Spinal cord (tissue), 10 donors: ENCODE results near the gene OR12D2. TPM values are rescaled to one million over a fixed set of nuclear protein-coding genes. Genes with fewer than 3 reads are reported as not detected.
"Not testable (repeated sequence)": the region's sequence is repeated elsewhere in the genome, so short reads cannot be mapped to it uniquely, and the experiment has no call there.

Experiments used
- DNase-seq, 6 donors: peaks; one replicate each; pipeline versions ENCODE4 v3.0.0 to v3.0.0-alpha.2; 2013 to 2015; ENCODE audit warnings: low spot score in 6 of 6, low read depth in 4 of 6
- H3K27ac ChIP-seq: one replicate; pipeline ENCODE4 v1.5.1; 2013; ENCODE audit warnings: low read depth, low read length, control low read depth
- H3K27me3 ChIP-seq: one replicate; pipeline ENCODE4 v1.6.1; 2013; ENCODE audit warnings: low read length; ENCODE audit not compliant: control insufficient read depth, insufficient read depth
- H3K36me3 ChIP-seq: one replicate; pipeline ENCODE4 v1.6.1; 2013; ENCODE audit warnings: low read length; ENCODE audit not compliant: control insufficient read depth, insufficient read depth
- H3K4me1 ChIP-seq: one replicate; pipeline ENCODE4 v1.6.1; 2013; ENCODE audit warnings: low read length; ENCODE audit not compliant: control insufficient read depth, insufficient read depth
- H3K4me3 ChIP-seq: one replicate; pipeline ENCODE4 v1.5.1; 2013; ENCODE audit warnings: low read depth, low read length, control low read depth
- H3K9me3 ChIP-seq: one replicate; pipeline ENCODE4 v1.6.1; 2013; ENCODE audit warnings: low read length; ENCODE audit not compliant: control insufficient read depth, insufficient read depth
- WGBS: methylation state at CpG from one replicate; pipeline ENCODE4 v1.1.5; 2013; ENCODE audit warnings: missing lambda C conversion rate; ENCODE audit not compliant: insufficient coverage; 5-methylcytosine and 5-hydroxymethylcytosine counted together
- long read RNA-seq, 4 donors: transcript quantifications; one replicate each; lab custom pipeline, GENCODE V29; 2026
- polyA plus RNA-seq, 2 donors: library from polyadenylated mRNA; unstranded; fragments of 120-200 nt; gene quantifications; one replicate each; pipeline ENCODE4 v1.2.1, GENCODE V29; 2013; ENCODE audit not compliant: insufficient read length in 2 of 2
- total RNA-seq, 2 donors: library from RNA; depleted of rRNA in 1 of 2; stranded (reverse); fragments of 120-200 nt in 1 of 2; fragments of >200 nt in 1 of 2; gene quantifications; one replicate each; pipeline versions ENCODE4 v1.2.3 to v1.2.4, GENCODE V29; 2013 to 2014
- donor health status: healthy.

Gene OR12D2
- total RNA-seq, result under 1 TPM in 1 of 2 donors, not detected in 1; 0.22 TPM
- polyA plus RNA-seq, result not detected
- long read RNA-seq, donor 1, result 0 reads
- long read RNA-seq, donor 2, result 0 reads
- long read RNA-seq, donor 3, result 0 reads
- long read RNA-seq, donor 4, result 0 reads

DNA sequence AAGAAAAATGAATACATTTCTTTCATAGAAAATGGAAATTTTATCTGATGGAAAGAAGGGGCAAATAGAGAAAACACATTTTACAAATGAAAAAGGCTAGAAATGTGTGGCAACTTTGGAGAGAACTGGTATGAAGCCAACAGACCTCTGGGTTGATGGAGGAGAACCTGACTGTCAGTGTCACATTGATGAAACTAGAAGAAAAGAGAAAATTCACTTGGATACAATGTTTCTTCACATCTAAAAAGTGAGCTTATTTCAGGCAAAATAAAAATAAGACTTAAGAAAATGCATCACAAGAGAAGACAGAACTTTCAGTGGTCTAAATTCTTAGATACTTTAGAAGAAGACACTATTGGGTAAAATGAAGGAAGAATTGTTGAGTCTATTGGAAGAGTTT lies at the start of gene OR12D2:
OR12D2 (plus strand) TSS at position 301 of the 400 bp plus-strand sequence. CDS start 1,069 bp downstream, outside the sequence.
- no peaks in the 10 kb centered on the region for H3K9me3 ChIP-seq
- no peaks in the 10 kb centered on the region for H3K27me3 ChIP-seq
- DNase-seq, result no peak
- H3K27ac ChIP-seq, result no peak within 1 kb of the TSS
- no peaks in the 10 kb centered on the region for H3K36me3 ChIP-seq
- H3K4me3 ChIP-seq, result no peak within 1 kb of the TSS
- no peaks in the 10 kb centered on the region for H3K4me1 ChIP-seq

- H3K9me3 ChIP-seq, H3K4me3 ChIP-seq, H3K27me3 ChIP-seq, DNase-seq, H3K27ac ChIP-seq, H3K36me3 ChIP-seq, H3K4me1 ChIP-seq: not testable (repeated sequence)
- WGBS, result no CpG with 5 or more reads among the region's 3 CpGs
Observed at GRCh38 chr6:29349348-29349747, 46.1 kb upstream of the OR12D2 start.

- Histone ChIP-seq H3K4me3 (no peak overlapping the region), H3K4me1 (no peaks in the 10 kb centered on the region), H3K9me3 (peaks cover 1% of the 10 kb centered on the region), H3K27ac (no peak overlapping the region), H3K36me3 (no peaks in the 10 kb centered on the region), H3K27me3 (no peaks in the 10 kb centered on the region)
- no peak for DNase-seq
Observed at GRCh38 chr6:29354980-29355379, 40.5 kb upstream of the OR12D2 start.

DNA sequence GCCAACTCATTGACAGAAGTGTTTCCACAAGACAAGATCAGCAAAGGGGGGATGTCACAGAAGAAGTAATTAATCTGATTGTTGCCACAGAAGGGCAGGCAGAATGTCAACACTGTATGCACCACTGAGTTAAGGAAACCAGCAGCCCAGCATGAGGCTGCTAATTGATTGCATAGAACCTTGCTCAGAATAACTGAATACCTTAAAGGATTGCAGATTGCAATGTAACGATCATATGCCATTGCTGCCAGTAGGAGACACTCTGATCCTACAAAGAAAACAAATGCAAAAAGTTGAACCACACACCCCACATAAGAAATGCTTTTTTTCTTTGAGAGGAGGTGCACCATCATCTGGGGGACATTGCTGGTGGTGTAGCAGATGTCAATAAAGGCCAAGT lies 39.8 kb upstream of the OR12D2 start:
- DNase-seq, result no peak
- Histone ChIP-seq H3K36me3 (no peaks in the 10 kb centered on the region), H3K27me3 (no peaks in the 10 kb centered on the region), H3K4me3 (no peak overlapping the region), H3K9me3 (peaks cover 1% of the 10 kb centered on the region), H3K4me1 (no peaks in the 10 kb centered on the region), H3K27ac (no peak overlapping the region)
- no CpG with 5 or more reads among the region's 1 CpG for WGBS

- no peaks in the 10 kb centered on the region for H3K36me3 ChIP-seq
- H3K9me3 ChIP-seq, result no peaks in the 10 kb centered on the region
Observed at GRCh38 chr6:29368765-29369164, 26.7 kb upstream of the OR12D2 start, which contains the start of gene OR5V1. TSS of gene OR5V1 (minus strand) at chr6:29368865. CDS start at chr6:29356195, 12,670 bp downstream.

DNA sequence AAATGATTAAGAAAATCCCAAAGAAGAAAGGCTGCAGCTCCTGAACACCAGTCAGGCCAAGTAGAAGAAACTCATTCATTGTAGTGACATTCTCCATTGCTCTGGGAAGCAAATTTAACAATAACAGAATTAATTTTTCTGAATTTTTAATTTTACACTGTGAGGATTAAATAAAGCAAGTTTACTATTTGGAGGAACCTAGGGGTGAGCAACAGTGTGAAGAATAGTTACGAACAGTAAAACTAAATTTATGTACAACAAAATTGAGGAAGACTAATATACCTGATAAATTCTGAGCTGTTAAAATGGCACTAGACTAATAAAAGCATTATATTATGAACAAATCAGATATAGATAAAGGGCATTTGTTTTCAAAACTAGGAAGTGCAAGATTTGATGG lies 20.2 kb upstream of the OR12D2 start, which contains the start of gene OR12D3:
OR12D3 (minus strand) TSS at position 101 of the 400 bp plus-strand sequence; CDS start at position 97, 4 bp downstream.
- Histone ChIP-seq H3K27me3 (no peaks in the 10 kb centered on the region), H3K9me3 (no peaks in the 10 kb centered on the region), H3K4me3 (no peak within 1 kb of the TSS), H3K4me1 (no peaks in the 10 kb centered on the region), H3K27ac (no peak within 1 kb of the TSS), H3K36me3 (no peaks in the 10 kb centered on the region)
- DNase-seq, result no peak
- WGBS, result no CpG with 5 or more reads among the region's 1 CpG

More at GRCh38 chr6:29368765-29369164, 26.7 kb upstream of the OR12D2 start, which contains the start of gene OR5V1:
- Histone ChIP-seq H3K27ac (no peak within 1 kb of the TSS), H3K27me3 (no peaks in the 10 kb centered on the region), H3K4me3 (no peak within 1 kb of the TSS), H3K4me1 (no peaks in the 10 kb centered on the region)
- 83% methylated on average over 3 of the region's 3 CpGs for WGBS
- no peak for DNase-seq

GRCh38 chr6:29376003-29376402 lies 19.4 kb upstream of the OR12D2 start:
- Histone ChIP-seq H3K36me3 (no peaks in the 10 kb centered on the region), H3K27ac (no peak overlapping the region), H3K9me3 (no peaks in the 10 kb centered on the region), H3K27me3 (no peaks in the 10 kb centered on the region), H3K4me1 (no peaks in the 10 kb centered on the region), H3K4me3 (no peak overlapping the region)
- DNase-seq, result no peak

DNA sequence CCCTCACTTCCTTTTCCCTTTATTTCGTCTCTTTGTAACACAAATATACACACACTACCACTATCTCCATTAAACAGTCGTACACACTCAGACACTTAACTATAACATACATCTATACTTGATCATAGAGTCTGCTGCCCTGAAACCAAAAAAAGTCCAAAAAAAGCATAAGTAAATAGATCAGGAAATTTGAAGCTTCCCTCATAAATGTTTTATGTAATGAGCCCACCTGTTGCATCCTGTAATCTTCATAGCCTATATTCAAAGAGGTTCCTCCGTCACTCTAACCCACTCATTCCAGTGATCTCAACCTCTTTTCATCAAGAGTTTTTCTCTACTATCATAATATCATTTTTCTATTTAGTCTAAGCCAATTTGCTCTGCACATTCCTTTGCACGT lies 6.9 kb upstream of the OR12D2 start:
- no peak overlapping the region for H3K27ac ChIP-seq
- H3K27me3 ChIP-seq, result no peaks in the 10 kb centered on the region
- DNase-seq, result no peak
- no peaks in the 10 kb centered on the region for H3K4me1 ChIP-seq
- no peaks in the 10 kb centered on the region for H3K36me3 ChIP-seq
- 64% methylated on average over 3 of the region's 4 CpGs for WGBS
- H3K9me3 ChIP-seq, result no peaks in the 10 kb centered on the region
- no peak overlapping the region for H3K4me3 ChIP-seq

DNA sequence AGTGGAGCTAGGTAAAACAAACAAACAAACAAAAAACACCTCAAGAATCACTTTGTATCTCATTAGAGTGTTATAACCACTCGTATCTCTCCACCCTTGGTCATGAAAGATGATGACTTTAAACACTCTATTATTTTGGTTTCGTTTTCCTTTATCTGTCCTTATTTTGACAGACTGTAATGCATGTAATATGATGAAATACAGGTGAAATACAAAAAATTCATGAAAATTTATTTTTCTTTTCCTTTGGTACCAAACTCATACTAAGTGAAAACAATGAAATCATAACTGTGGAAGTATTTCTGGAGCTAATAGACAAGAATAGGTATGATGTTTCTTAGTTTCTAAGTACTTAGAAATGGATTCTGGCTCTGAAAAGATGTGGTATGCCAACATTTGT lies 4.1 kb downstream of the OR12D2 start:
- Histone ChIP-seq H3K36me3 (no peaks in the 10 kb centered on the region), H3K27me3 (no peaks in the 10 kb centered on the region), H3K4me3 (no peak overlapping the region), H3K27ac (no peak overlapping the region), H3K4me1 (no peaks in the 10 kb centered on the region), H3K9me3 (no peaks in the 10 kb centered on the region)
- WGBS, result no CpG with 5 or more reads among the region's 2 CpGs
- no peak for DNase-seq

DNA sequence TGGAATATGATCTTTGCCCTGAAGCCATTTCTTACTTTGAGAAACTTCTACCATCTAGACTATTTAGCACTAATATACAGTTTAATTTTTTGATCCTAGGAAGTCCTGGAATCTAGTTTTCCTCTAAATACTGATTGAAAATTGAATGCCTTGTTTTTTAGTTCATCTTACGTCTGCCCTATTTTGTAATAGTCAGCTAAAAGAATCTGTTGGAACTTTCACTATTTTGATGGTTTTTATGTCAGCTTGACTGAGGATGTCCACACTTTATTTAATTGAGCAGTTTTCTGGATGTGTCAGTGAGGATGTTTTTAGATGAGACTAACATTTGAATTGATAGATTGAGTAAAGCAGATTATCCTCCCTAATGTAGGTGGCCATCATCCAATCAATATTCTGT lies 8.4 kb downstream of the OR12D2 start:
- no peaks in the 10 kb centered on the region for H3K4me1 ChIP-seq
- H3K36me3 ChIP-seq, result no peaks in the 10 kb centered on the region
- no peak overlapping the region for H3K27ac ChIP-seq
- DNase-seq, result no peak
- H3K4me3 ChIP-seq, result no peak overlapping the region
- no CpG with 5 or more reads among the region's 1 CpG for WGBS
- H3K9me3 ChIP-seq, result no peaks in the 10 kb centered on the region
- no peaks in the 10 kb centered on the region for H3K27me3 ChIP-seq
